Mesendoderm (in vitro differentiated cells): Measurements from ENCODE around the gene SLC15A2.

Experiments used
- DNase-seq: peaks from one replicate; pipeline ENCODE4 v3.0.0; 2013
- H2AK5ac ChIP-seq: 2 replicates; pipeline ENCODE4 v1.6.1; 2013; ENCODE audit warnings: low read length, inconsistent platforms
- H2BK120ac ChIP-seq: 2 replicates; pipeline ENCODE4 v1.6.1; 2013; ENCODE audit warnings: low read depth, mild to moderate bottlenecking, low read length, moderate library complexity, mixed read lengths
- H2BK15ac ChIP-seq: replicated peaks from 2 replicates; pipeline ENCODE4 v1.6.1; 2013; ENCODE audit warnings: low read depth, mild to moderate bottlenecking, moderate library complexity
- H2BK5ac ChIP-seq: 2 replicates; pipeline ENCODE4 v1.6.1; 2013; ENCODE audit warnings: low read length, inconsistent platforms
- H3K18ac ChIP-seq: 2 replicates; pipeline ENCODE4 v1.6.1; 2013; ENCODE audit warnings: mild to moderate bottlenecking, low read length, mixed read lengths
- H3K23ac ChIP-seq: one replicate; pipeline ENCODE4 v1.6.1; 2013; ENCODE audit warnings: low read length
- H3K27ac ChIP-seq: 2 replicates; pipeline ENCODE4 v1.5.1; 2013; ENCODE audit warnings: low read depth, mild to moderate bottlenecking, inconsistent platforms, low read length, moderate library complexity
- H3K27me3 ChIP-seq: 2 replicates; pipeline ENCODE4 v1.6.1; 2013; ENCODE audit warnings: low read length, control low read depth, mild to moderate bottlenecking, inconsistent platforms; ENCODE audit not compliant: insufficient read depth, poor library complexity
- H3K36me3 ChIP-seq: 2 replicates; pipeline ENCODE4 v1.6.1; 2013; ENCODE audit warnings: low read length, inconsistent platforms; ENCODE audit not compliant: control insufficient read depth, insufficient read depth
- H3K4ac ChIP-seq: one replicate; pipeline ENCODE4 v1.6.1; 2013; ENCODE audit warnings: low read depth, mild to moderate bottlenecking, low read length, moderate library complexity
- H3K4me1 ChIP-seq: 2 replicates; pipeline ENCODE4 v1.6.1; 2013; ENCODE audit warnings: low read depth, low read length, inconsistent platforms; ENCODE audit not compliant: control insufficient read depth
- H3K4me2 ChIP-seq: 2 replicates; pipeline ENCODE4 v1.6.1; 2013; ENCODE audit warnings: low read length
- H3K4me3 ChIP-seq: 2 replicates; pipeline ENCODE4 v1.5.1; 2013; ENCODE audit warnings: mild to moderate bottlenecking, low read length
- H3K56ac ChIP-seq: one replicate; pipeline ENCODE4 v1.6.1; 2013; ENCODE audit warnings: low read length
- H3K79me1 ChIP-seq: 2 replicates; pipeline ENCODE4 v1.6.1; 2013; ENCODE audit warnings: low read length, inconsistent platforms
- H3K79me2 ChIP-seq: 2 replicates; pipeline ENCODE4 v1.6.1; 2013; ENCODE audit warnings: mild to moderate bottlenecking, low read length; ENCODE audit not compliant: control insufficient read depth, insufficient read depth
- H3K9ac ChIP-seq: 2 replicates; pipeline ENCODE4 v1.6.1; 2013; ENCODE audit warnings: low read length, inconsistent platforms
- H4K5ac ChIP-seq: one replicate; pipeline ENCODE4 v1.6.1; 2013; ENCODE audit warnings: low read length
- H4K8ac ChIP-seq: one replicate; pipeline ENCODE4 v1.6.1; 2013; ENCODE audit warnings: low read depth, mild to moderate bottlenecking, control low read depth, low read length, moderate library complexity
- WGBS: extraction: QIAGEN DNeasy Blood & Tissue Kit; methylation state at CpG from one replicate; pipeline ENCODE4 v1.1.7; 2013; ENCODE audit warnings: low lambda C conversion rate, missing lambda C conversion rate; ENCODE audit not compliant: insufficient coverage; ENCODE audit errors: extremely low coverage; 5-methylcytosine and 5-hydroxymethylcytosine counted together

Gene SLC15A2

DNA sequence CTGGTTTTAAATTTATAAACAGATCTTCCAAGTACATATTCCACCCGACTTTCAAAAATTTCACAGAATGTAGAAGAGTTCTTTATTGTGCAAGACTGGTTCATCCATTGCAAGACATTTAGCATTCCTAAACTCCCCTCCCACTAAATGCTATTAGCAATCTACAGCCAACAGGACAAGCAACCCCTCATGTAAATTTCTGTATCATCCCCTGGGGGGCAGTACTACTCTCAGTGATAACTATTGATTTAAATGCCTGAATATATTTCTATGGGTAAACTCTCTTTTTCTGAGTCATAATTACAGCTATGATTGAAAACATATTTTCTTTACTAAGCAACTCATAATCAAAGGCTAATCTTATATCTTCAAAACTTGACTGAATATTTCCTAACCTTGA is 10.7 kb upstream of the SLC15A2 start:
- no peak overlapping the region for H2BK120ac ChIP-seq
- no peak overlapping the region for H3K56ac ChIP-seq
- no peak overlapping the region for H2BK5ac ChIP-seq
- H3K79me2 ChIP-seq: no peaks in the 10 kb centered on the region
- no peak overlapping the region for H3K18ac ChIP-seq
- no peak overlapping the region for H2AK5ac ChIP-seq
- no peak overlapping the region for H3K4me2 ChIP-seq
- no peaks in the 10 kb centered on the region for H3K79me1 ChIP-seq
- no peak overlapping the region for H3K9ac ChIP-seq
- no peak overlapping the region for H3K4ac ChIP-seq
- no peak overlapping the region for H3K23ac ChIP-seq
- H4K5ac ChIP-seq: no peak overlapping the region
- no peaks in the 10 kb centered on the region for H3K27me3 ChIP-seq
- peak; percentile 64 for DNase-seq
- no peak overlapping the region for H3K4me3 ChIP-seq
- no peak overlapping the region for H2BK15ac ChIP-seq
- WGBS: no CpG with 5 or more reads among the region's 1 CpG
- no peaks in the 10 kb centered on the region for H3K36me3 ChIP-seq
- H3K4me1 ChIP-seq: no peaks in the 10 kb centered on the region
- H3K27ac ChIP-seq: no peak overlapping the region
- H4K8ac ChIP-seq: no peak overlapping the region

- Histone ChIP-seq H3K9ac (no peak overlapping the region), H3K79me2 (no peaks in the 10 kb centered on the region), H3K4ac (no peak overlapping the region), H2AK5ac (no peak overlapping the region), H3K27ac (no peak overlapping the region), H4K8ac (peak overlapping the region; percentile 28), H3K4me3 (no peak overlapping the region), H3K79me1 (no peaks in the 10 kb centered on the region), H4K5ac (no peak overlapping the region), H2BK120ac (no peak overlapping the region), H3K36me3 (no peaks in the 10 kb centered on the region), H3K4me1 (no peaks in the 10 kb centered on the region), H3K4me2 (no peak overlapping the region), H3K56ac (no peak overlapping the region), H2BK15ac (no peak overlapping the region), H3K23ac (no peak overlapping the region), H2BK5ac (no peak overlapping the region), H3K18ac (no peak overlapping the region), H3K27me3 (no peaks in the 10 kb centered on the region)
- peak; percentile 6 for DNase-seq
- no CpG with 5 or more reads among the region's 2 CpGs for WGBS
These were observed 8.8 kb upstream of the SLC15A2 start for GRCh38 chr3:121885386-121885785.

DNA sequence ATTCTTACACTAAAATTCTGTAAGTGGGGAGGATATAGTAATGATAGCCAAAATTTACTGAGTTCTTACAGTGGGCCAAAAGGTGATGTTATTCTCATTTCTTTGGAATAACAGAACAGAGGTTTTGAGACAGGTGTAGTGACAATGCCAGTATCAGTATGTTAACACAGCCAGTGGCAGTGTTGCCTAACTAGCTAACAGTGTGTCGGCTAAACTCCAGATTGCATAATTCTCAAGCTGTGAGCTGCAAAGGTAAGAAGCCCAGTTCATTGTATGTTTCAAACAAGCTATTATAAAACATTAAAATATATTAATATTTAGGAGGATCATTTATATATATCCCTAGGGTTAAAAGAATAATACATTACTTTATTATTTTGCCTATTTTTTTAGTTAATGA is 920 bp downstream of the SLC15A2 start:
- H2BK15ac ChIP-seq: no peak overlapping the region
- no peaks in the 10 kb centered on the region for H3K79me2 ChIP-seq
- no peak overlapping the region for H4K8ac ChIP-seq
- H3K36me3 ChIP-seq: no peaks in the 10 kb centered on the region
- H4K5ac ChIP-seq: no peak overlapping the region
- no peak overlapping the region for H3K23ac ChIP-seq
- H3K27ac ChIP-seq: no peak overlapping the region
- no peak overlapping the region for H3K9ac ChIP-seq
- H2AK5ac ChIP-seq: no peak overlapping the region
- H3K79me1 ChIP-seq: no peaks in the 10 kb centered on the region
- H3K4me1 ChIP-seq: peaks cover 3% of the 10 kb centered on the region
- H3K56ac ChIP-seq: no peak overlapping the region
- H2BK5ac ChIP-seq: no peak overlapping the region
- no peak overlapping the region for H3K18ac ChIP-seq
- no peaks in the 10 kb centered on the region for H3K27me3 ChIP-seq
- no peak overlapping the region for H2BK120ac ChIP-seq
- DNase-seq: no peak
- H3K4me3 ChIP-seq: no peak overlapping the region
- H3K4me2 ChIP-seq: no peak overlapping the region
- WGBS: no CpG with 5 or more reads among the region's 1 CpG
- no peak overlapping the region for H3K4ac ChIP-seq

GRCh38 chr3:121895736-121896135 is 1.5 kb downstream of the SLC15A2 start:
- Histone ChIP-seq H3K56ac (no peak overlapping the region), H4K5ac (no peak overlapping the region), H3K27ac (no peak overlapping the region), H3K23ac (no peak overlapping the region), H2AK5ac (no peak overlapping the region), H3K79me1 (no peaks in the 10 kb centered on the region), H3K9ac (no peak overlapping the region), H2BK5ac (no peak overlapping the region), H3K18ac (no peak overlapping the region), H3K4me3 (no peak overlapping the region), H3K4me1 (peaks cover 3% of the 10 kb centered on the region), H3K27me3 (no peaks in the 10 kb centered on the region), H3K4me2 (no peak overlapping the region), H3K4ac (no peak overlapping the region), H2BK120ac (no peak overlapping the region), H3K36me3 (no peaks in the 10 kb centered on the region), H2BK15ac (no peak overlapping the region), H3K79me2 (no peaks in the 10 kb centered on the region), H4K8ac (no peak overlapping the region)
- DNase-seq: no peak

GRCh38 chr3:121896823-121897222 is 2.6 kb downstream of the SLC15A2 start:
- no peak overlapping the region for H3K18ac ChIP-seq
- H3K4me2 ChIP-seq: no peak overlapping the region
- no peak overlapping the region for H3K4me3 ChIP-seq
- H3K56ac ChIP-seq: no peak overlapping the region
- no peak overlapping the region for H3K9ac ChIP-seq
- H4K5ac ChIP-seq: no peak overlapping the region
- H3K4ac ChIP-seq: no peak overlapping the region
- H3K23ac ChIP-seq: no peak overlapping the region
- H3K27me3 ChIP-seq: no peaks in the 10 kb centered on the region
- no peak for DNase-seq
- H2AK5ac ChIP-seq: no peak overlapping the region
- no peaks in the 10 kb centered on the region for H3K36me3 ChIP-seq
- no peak overlapping the region for H4K8ac ChIP-seq
- no peak overlapping the region for H2BK5ac ChIP-seq
- peaks cover 3% of the 10 kb centered on the region for H3K4me1 ChIP-seq
- no peaks in the 10 kb centered on the region for H3K79me1 ChIP-seq
- H3K79me2 ChIP-seq: no peaks in the 10 kb centered on the region
- no peak overlapping the region for H2BK120ac ChIP-seq
- H3K27ac ChIP-seq: no peak overlapping the region
- no peak overlapping the region for H2BK15ac ChIP-seq

- Histone ChIP-seq H3K18ac (no peak overlapping the region), H3K4me2 (no peak overlapping the region), H2BK5ac (no peak overlapping the region), H2BK15ac (no peak overlapping the region), H3K27me3 (no peaks in the 10 kb centered on the region), H3K9ac (no peak overlapping the region), H4K5ac (no peak overlapping the region), H3K4ac (no peak overlapping the region), H2AK5ac (no peak overlapping the region), H2BK120ac (no peak overlapping the region), H4K8ac (no peak overlapping the region), H3K79me2 (no peaks in the 10 kb centered on the region), H3K36me3 (no peaks in the 10 kb centered on the region), H3K4me3 (no peak overlapping the region), H3K4me1 (peaks cover 3% of the 10 kb centered on the region), H3K79me1 (no peaks in the 10 kb centered on the region), H3K27ac (no peak overlapping the region), H3K23ac (no peak overlapping the region), H3K56ac (no peak overlapping the region)
- WGBS: no CpG with 5 or more reads among the region's 3 CpGs
- no peak for DNase-seq
These were observed 3.1 kb downstream of the SLC15A2 start for GRCh38 chr3:121897296-121897695.
